ENCODE measurements around the gene ERC2.

DNA sequence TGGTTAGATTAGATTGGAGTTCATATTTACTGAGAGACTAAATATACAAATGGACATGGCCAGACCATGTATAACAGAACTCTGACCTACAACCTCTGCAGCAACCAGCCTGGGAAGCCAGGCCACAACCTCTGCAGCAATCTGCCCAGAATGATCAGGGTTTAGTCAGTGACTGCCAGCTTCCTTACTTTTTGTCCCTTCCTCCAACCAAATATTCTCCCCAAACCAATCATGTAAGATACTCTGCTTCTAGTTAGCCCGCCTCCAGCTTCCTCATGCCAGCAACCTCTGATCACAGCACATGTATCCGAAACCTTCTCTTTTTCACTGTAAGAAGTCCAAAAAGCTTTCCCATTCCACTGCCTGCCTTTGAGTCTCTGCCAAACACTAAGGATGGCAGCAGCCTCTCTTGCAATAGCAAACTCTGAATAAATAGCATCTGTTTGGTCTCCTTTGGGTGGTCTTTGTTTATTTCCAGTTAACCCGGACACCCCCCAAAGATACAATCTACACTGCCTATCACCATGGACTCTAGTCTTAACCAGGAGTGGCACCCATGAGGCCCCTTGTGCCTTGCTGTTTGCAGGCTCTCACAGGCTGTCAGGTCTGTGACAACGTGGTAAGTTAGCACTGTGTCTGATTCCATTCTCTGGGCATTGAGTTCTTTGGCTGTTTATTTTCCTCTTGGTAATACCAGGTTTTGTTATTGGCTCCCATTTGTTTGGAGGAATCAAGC, 102.2 kb downstream of the ERC2 start:
- TF ChIP-seq POLR2AphosphoS5 (IDR thresholded peaks at IDR 0.05; ENCODE audit: low read depth, low read length) (no peak), BCL11A (IDR thresholded peaks at IDR 0.05; ENCODE audit: low read depth in 2 of 2, low read length in 2 of 2) (no peak), CHD2 (IDR thresholded peaks at IDR 0.05; ENCODE audit: low read length) (no peak), MAX (IDR thresholded peaks at IDR 0.05) (no peak), EP300 (IDR thresholded peaks at IDR 0.05; ENCODE audit: borderline replicate concordance in 1 of 2, low read depth in 2 of 2, low read length in 2 of 2) (no peak), TCF12 (IDR thresholded peaks at IDR 0.05; ENCODE audit: low read depth, low read length) (no peak)
- TF ChIP-seq, protein P1, sequence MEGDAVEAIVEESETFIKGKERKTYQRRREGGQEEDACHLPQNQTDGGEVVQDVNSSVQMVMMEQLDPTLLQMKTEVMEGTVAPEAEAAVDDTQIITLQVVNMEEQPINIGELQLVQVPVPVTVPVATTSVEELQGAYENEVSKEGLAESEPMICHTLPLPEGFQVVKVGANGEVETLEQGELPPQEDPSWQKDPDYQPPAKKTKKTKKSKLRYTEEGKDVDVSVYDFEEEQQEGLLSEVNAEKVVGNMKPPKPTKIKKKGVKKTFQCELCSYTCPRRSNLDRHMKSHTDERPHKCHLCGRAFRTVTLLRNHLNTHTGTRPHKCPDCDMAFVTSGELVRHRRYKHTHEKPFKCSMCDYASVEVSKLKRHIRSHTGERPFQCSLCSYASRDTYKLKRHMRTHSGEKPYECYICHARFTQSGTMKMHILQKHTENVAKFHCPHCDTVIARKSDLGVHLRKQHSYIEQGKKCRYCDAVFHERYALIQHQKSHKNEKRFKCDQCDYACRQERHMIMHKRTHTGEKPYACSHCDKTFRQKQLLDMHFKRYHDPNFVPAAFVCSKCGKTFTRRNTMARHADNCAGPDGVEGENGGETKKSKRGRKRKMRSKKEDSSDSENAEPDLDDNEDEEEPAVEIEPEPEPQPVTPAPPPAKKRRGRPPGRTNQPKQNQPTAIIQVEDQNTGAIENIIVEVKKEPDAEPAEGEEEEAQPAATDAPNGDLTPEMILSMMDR (IDR thresholded peaks at IDR 0.05; ENCODE audit: control extremely low read depth in 1 of 3, insufficient read depth in 1 of 3, low read depth in 1 of 3, low read length in 3 of 3), result no peak

All from H1 (cell line).